ENCODE results near the gene FAM222A.

Gene FAM222A

DNA sequence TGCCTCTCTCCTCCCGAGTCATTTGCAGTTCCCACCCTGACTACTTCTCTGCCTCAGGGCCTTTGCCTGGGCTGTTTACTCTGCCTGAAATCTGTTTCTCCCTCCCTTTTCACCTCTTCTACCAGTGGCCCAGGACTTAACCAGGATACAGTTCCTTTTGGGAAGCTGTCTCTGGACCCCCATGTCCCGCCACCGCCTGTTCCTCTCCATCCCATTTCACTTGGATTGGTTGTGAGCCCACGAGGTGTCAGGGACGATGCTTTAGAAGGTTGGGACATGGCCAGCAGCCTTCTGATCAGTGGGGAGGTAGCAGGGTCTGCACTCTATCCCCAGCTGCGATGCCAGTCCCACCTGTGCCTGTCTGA is 51.8 kb downstream of the FAM222A start:
- no peak for DNase-seq (ENCODE audit: low spot score)
- TF ChIP-seq, protein P1, sequence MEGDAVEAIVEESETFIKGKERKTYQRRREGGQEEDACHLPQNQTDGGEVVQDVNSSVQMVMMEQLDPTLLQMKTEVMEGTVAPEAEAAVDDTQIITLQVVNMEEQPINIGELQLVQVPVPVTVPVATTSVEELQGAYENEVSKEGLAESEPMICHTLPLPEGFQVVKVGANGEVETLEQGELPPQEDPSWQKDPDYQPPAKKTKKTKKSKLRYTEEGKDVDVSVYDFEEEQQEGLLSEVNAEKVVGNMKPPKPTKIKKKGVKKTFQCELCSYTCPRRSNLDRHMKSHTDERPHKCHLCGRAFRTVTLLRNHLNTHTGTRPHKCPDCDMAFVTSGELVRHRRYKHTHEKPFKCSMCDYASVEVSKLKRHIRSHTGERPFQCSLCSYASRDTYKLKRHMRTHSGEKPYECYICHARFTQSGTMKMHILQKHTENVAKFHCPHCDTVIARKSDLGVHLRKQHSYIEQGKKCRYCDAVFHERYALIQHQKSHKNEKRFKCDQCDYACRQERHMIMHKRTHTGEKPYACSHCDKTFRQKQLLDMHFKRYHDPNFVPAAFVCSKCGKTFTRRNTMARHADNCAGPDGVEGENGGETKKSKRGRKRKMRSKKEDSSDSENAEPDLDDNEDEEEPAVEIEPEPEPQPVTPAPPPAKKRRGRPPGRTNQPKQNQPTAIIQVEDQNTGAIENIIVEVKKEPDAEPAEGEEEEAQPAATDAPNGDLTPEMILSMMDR (IDR thresholded peaks at IDR 0.05; ENCODE audit: extremely low read depth, insufficient read depth, missing control alignments): no peak
- in situ Hi-C loops (cut with MboI; ENCODE audit: low pct_unique_long_range_greater_than_20kb, low sequenced_read_pairs, unreplicated experiment): no loop called here

DNA sequence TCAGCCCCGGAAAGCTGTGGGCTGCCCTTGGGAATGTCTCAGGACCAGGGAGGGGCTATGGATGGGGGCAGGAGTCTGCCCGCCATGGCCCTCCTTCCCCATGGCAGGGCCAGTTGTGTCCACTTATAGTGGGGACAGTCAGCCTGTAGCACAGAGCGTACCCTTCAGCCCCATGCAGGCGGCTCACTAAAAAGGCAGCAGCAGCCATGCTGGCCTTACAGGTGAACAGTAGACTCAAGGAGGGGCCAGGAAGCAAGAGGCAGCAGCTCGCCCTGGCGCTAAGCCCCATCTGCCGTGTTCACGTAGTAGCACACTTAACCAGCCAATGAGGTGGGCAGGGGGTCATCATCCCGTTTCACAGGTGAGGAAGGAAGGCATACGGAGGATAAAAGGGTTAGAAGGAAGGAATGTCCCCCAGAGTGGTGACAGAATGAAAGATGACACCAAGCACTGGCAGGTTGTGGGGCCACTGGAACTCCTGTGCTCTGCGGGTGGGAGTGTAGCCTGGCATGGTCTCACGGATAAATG is 52.7 kb downstream of the FAM222A start:
- TF ChIP-seq, protein P1 (IDR thresholded peaks at IDR 0.05; ENCODE audit: extremely low read depth, insufficient read depth, missing control alignments): no peak
- in situ Hi-C loops (cut with MboI; ENCODE audit: low pct_unique_long_range_greater_than_20kb, low sequenced_read_pairs, unreplicated experiment): no loop called here
- no peak for DNase-seq (ENCODE audit: low spot score)

DNA sequence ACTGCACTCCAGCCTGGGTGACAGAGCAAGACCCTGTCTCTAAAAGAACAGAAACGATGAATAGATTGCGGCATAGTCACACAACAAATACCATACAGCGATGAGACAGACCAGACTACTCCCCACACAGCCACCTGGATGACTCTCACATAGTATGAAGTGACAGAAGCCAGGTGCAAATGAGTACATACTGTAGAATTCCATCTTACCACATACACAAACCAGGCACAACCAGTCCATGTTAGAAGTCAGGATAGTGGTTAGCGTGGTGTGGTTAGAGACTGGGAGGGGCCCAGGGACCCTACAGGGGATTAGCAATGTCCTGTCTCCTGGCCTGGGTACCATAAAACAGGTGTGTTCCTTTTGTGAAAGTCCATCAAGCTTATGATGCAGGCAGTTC is 53.8 kb downstream of the FAM222A start:
- in situ Hi-C loops (cut with MboI; ENCODE audit: low pct_unique_long_range_greater_than_20kb, low sequenced_read_pairs, unreplicated experiment): no loop called here
- TF ChIP-seq, protein P1 (IDR thresholded peaks at IDR 0.05; ENCODE audit: extremely low read depth, insufficient read depth, missing control alignments): no peak
- no peak for DNase-seq (ENCODE audit: low spot score)

DNA sequence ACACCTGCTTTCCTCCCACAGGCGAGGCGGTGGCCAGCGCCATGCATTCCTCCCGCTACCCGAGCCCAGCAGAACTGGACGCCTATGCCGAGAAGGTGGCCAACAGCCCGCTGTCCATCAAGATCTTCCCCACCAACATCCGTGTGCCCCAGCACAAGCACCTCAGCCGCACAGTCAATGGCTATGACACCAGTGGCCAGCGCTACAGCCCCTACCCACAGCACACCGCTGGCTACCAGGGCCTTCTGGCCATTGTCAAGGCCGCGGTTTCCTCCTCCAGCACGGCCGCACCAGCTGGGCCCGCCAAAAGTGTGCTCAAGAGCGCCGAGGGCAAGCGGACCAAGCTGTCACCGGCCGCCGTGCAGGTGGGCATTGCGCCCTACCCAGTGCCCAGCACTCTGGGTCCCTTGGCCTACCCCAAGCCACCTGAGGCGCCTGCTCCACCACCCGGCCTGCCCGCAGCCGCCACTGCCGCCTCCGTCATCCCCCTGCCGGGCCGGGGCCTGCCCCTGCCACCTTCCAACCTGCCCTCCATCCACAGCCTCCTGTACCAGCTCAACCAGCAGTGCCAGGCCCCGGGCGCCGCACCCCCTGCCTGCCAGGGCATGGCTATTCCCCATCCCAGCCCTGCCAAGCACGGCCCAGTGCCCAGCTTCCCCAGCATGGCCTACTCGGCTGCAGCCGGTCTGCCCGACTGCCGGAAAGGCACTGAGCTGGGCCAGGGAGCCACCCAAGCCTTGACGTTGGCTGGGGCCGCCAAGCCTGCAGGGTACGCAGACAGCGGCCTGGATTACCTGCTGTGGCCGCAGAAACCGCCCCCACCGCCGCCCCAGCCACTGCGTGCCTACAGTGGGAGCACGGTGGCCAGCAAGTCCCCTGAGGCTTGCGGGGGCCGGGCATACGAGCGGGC is 54.6 kb downstream of the FAM222A start:
- in situ Hi-C loops (cut with MboI; ENCODE audit: low pct_unique_long_range_greater_than_20kb, low sequenced_read_pairs, unreplicated experiment): no loop called here
- DNase-seq (ENCODE audit: low spot score): no peak
- TF ChIP-seq, protein P1 (IDR thresholded peaks at IDR 0.05; ENCODE audit: extremely low read depth, insufficient read depth, missing control alignments): no peak

DNA sequence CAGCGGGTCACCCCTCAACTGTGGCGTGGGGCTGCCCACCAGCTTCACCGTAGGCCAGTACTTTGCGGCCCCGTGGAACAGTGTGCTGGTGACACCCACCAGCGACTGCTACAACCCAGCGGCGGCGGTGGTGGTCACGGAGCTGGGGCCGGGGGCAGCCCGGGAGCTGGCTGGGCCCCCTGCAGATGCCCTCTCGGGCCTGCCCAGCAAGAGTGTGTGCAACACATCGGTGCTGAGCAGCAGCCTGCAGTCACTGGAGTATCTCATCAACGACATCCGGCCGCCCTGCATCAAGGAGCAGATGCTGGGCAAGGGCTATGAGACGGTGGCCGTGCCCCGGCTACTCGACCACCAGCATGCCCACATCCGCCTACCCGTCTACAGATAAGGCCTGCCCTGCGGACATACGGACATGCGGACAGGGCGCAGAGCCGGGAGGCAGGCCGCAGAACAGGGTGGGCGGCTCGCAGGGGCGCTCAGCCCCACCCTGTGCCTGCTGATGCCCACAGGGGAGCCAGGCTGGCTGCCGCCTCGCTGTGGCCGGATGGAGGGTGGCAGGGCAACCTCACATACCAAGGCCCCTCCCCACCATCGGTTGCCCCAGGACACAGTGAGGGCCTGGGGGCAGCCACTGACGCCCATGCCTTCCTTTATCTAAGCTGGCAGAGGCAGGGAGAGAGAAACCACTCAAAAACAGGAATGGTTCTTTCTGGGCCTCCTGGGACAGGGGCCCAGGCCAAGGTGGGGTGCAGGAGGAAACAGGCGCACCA is 55.5 kb downstream of the FAM222A start:
- TF ChIP-seq, protein P1 (IDR thresholded peaks at IDR 0.05; ENCODE audit: extremely low read depth, insufficient read depth, missing control alignments): no peak
- in situ Hi-C loops (cut with MboI; ENCODE audit: low pct_unique_long_range_greater_than_20kb, low sequenced_read_pairs, unreplicated experiment): no loop called here
- DNase-seq (ENCODE audit: low spot score): no peak

DNA sequence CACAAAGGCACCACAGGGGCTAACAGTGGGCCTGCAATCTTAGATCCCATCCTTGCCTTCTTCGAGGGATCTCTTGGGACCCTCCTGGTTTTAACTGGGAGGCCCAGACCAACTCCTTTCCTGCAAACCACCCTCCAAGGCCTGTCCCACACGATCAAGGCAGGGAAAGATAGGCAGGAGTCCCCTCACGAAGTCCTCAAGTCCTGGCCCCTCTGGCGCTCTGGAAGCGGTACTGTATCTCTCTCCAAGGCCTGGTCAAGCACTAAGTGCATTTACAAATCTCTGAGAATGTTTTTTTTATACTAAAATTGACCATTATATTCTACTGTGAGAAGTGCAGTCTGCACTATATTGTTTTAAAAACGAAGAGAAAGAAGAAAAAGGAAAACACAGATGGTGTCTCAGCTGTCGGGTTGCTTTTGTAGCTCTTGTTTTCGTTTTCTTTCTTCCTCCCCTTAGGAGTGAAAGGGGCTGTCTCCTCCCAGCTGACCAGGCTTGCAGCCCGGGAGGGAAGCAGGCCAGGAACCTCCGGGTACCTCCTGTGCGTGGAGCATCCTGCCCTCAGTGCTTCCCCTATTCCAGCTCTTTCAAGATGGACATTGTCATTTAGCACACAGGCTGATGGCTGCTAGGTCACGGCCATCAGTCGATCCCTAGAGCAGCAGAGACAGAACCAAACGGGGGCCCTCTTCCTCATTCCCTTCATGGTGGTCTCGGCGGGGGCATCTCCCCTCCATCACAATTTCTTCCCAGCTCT is 56.7 kb downstream of the FAM222A start:
- TF ChIP-seq, protein P1 (IDR thresholded peaks at IDR 0.05; ENCODE audit: extremely low read depth, insufficient read depth, missing control alignments): no peak
- in situ Hi-C loops (cut with MboI; ENCODE audit: low pct_unique_long_range_greater_than_20kb, low sequenced_read_pairs, unreplicated experiment): loop anchor here (10.0 kb wide), 2 partner anchors 255 to 335 kb away; no protein-coding TSS in a partner anchor
- no peak for DNase-seq (ENCODE audit: low spot score)

All from GM13977 (cell line).